Activated CD8-positive, alpha-beta memory T cell treated with anti-CD3 and anti-CD28 coated beads for 4 hours (primary cell): ENCODE data around the gene LDHAL6A.
"Not testable (repeated sequence)": the region's sequence is repeated elsewhere in the genome, so short reads cannot be mapped to it uniquely, and the experiment has no call there.

Experiments
- DNase-seq, 2 donors: peaks; one replicate each; pipeline ENCODE4 v3.0.0-alpha.2; 2020; ENCODE audit warnings: low read depth in 2 of 2

The LDHAL6A gene

GRCh38 chr11:18455686-18456372 is at the start of gene LDHAL6A:
Gene LDHAL6A (plus strand): TSS chr11:18455856. CDS start chr11:18456681, 825 bp downstream.
- no peak for DNase-seq

GRCh38 chr11:18407400-18407799 is 48.3 kb upstream of the LDHAL6A start:
- DNase-seq = not testable (repeated sequence)

GRCh38 chr11:18408558-18409291 is 46.9 kb upstream of the LDHAL6A start:
- DNase-seq = no peak

- DNase-seq = no peak
Observed at GRCh38 chr11:18416459-18416858, 39.2 kb upstream of the LDHAL6A start.

GRCh38 chr11:18419040-18419439 is 36.6 kb upstream of the LDHAL6A start:
- DNase-seq = no peak

- DNase-seq = no peak
Observed at GRCh38 chr11:18420067-18420466, 35.6 kb upstream of the LDHAL6A start.

GRCh38 chr11:18427240-18427639 is 28.4 kb upstream of the LDHAL6A start:
- DNase-seq = no peak

- no peak for DNase-seq
Observed at GRCh38 chr11:18429332-18429731, 26.3 kb upstream of the LDHAL6A start.

- no peak for DNase-seq
Observed at GRCh38 chr11:18438691-18439090, 17.0 kb upstream of the LDHAL6A start.

- no peak for DNase-seq
Observed at GRCh38 chr11:18449251-18449650, 6.4 kb upstream of the LDHAL6A start.

- DNase-seq = no peak
Observed at GRCh38 chr11:18452927-18453326, 2.7 kb upstream of the LDHAL6A start.

- no peak for DNase-seq
Observed at GRCh38 chr11:18457450-18457849, 1.8 kb downstream of the LDHAL6A start.

- no peak for DNase-seq
Observed at GRCh38 chr11:18459634-18460033, 4.0 kb downstream of the LDHAL6A start.

- no peak for DNase-seq
Observed at GRCh38 chr11:18461909-18462308, 6.3 kb downstream of the LDHAL6A start.

- no peak for DNase-seq
Observed at GRCh38 chr11:18463439-18463838, 7.8 kb downstream of the LDHAL6A start.

- no peak for DNase-seq
Observed at GRCh38 chr11:18466402-18466801, 10.7 kb downstream of the LDHAL6A start.

- no peak for DNase-seq
Observed at GRCh38 chr11:18468059-18468458, 12.4 kb downstream of the LDHAL6A start.

GRCh38 chr11:18468961-18469360 is 13.3 kb downstream of the LDHAL6A start:
- DNase-seq = no peak

- DNase-seq = no peak
Observed at GRCh38 chr11:18471995-18472394, 16.3 kb downstream of the LDHAL6A start.

GRCh38 chr11:18472587-18472986 is 16.9 kb downstream of the LDHAL6A start:
- no peak for DNase-seq

- DNase-seq = no peak
Observed at GRCh38 chr11:18479063-18479462, 23.4 kb downstream of the LDHAL6A start.

- DNase-seq = no peak
Observed at GRCh38 chr11:18485913-18486528, 30.4 kb downstream of the LDHAL6A start.

GRCh38 chr11:18490319-18490718 is 34.7 kb downstream of the LDHAL6A start:
- no peak for DNase-seq
